C4-2B (cell line): ENCODE results near the gene COL1A1.

ENCODE experiments used
- ZFX ChIP-seq: fragments of 450-650 bp; IDR thresholded peaks from 2 replicates; pipeline ENCODE4 v1.6.1; 2017
- TF ChIP-seq, protein P1 (sequence below): fragments of 450-650 bp; conservative IDR thresholded peaks from 2 replicates; pipeline ENCODE4 v1.5.1; 2017; ENCODE audit warnings: mild to moderate bottlenecking

DNA sequence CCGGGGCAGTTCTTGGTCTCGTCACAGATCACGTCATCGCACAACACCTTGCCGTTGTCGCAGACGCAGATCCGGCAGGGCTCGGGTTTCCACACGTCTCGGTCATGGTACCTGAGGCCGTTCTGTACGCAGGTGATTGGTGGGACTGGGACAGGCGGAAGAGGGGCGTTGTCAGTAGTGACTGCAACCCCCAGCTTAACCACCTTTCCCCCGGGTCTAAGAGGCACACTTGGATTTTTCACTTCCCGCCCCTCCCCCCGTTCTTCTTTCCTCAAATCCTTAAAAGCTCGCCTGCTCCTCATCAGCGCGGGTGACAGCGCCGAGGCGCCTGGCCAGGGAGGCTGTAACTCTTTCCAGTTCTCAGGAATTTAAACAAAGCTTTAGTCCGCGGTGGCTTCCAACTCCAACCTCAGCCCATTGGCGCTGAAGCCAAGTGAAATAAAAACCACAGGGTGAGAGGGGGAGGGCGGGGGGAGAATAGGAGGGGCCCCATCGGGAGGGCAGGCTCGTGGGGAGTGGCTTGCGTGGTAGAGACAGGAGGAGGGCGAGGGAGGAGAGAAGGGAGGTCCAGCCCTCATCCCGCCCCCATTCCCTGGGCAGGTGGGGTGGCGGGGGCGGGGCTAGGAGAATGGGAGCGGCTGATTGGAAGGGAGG is 1.5 kb downstream of the COL1A1 start:
- TF ChIP-seq, protein P1, sequence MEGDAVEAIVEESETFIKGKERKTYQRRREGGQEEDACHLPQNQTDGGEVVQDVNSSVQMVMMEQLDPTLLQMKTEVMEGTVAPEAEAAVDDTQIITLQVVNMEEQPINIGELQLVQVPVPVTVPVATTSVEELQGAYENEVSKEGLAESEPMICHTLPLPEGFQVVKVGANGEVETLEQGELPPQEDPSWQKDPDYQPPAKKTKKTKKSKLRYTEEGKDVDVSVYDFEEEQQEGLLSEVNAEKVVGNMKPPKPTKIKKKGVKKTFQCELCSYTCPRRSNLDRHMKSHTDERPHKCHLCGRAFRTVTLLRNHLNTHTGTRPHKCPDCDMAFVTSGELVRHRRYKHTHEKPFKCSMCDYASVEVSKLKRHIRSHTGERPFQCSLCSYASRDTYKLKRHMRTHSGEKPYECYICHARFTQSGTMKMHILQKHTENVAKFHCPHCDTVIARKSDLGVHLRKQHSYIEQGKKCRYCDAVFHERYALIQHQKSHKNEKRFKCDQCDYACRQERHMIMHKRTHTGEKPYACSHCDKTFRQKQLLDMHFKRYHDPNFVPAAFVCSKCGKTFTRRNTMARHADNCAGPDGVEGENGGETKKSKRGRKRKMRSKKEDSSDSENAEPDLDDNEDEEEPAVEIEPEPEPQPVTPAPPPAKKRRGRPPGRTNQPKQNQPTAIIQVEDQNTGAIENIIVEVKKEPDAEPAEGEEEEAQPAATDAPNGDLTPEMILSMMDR: 0 out of 2 replicates have a peak, but pooled peaks have one; percentile 31
- no peak for TF ChIP-seq ZFX
